HEK293 (cell line): ENCODE results near the gene ASGR2.

Experiments
- CTCF ChIA-PET: fragments of 350-600 bp; formaldehyde crosslinking; extraction: SDS; loops from one replicate; lab custom pipeline; 2021; ENCODE audit warnings: antibody characterized with exemption; lab: Yijun Ruan, JAX
- POLR2A ChIA-PET: fragments of 300-600 bp; formaldehyde crosslinking; extraction: SDS; loops from one replicate; lab custom pipeline; 2020; ENCODE audit warnings: antibody characterized with exemption, inconsistent platforms; lab: Yijun Ruan, JAX
- H3K27ac ChIP-seq: fragments of 200-500 bp; sonication (Bioruptor generic); 2 replicates; pipeline ENCODE4 v1.5.1; 2014; ENCODE audit warnings: low read depth, low read length, control low read depth, inconsistent platforms; ENCODE audit errors: extremely low read depth
- H3K36me3 ChIP-seq, 2 experiments: fragments of 200-500 bp in 1 of 2; sonication (Bioruptor generic) in 1 of 2; 1 replicate in 1 of 2; 2 replicates in 1 of 2; pipeline ENCODE4 v1.5.1; 2014 to 2017; ENCODE audit warnings: inconsistent platforms in 2 of 2, low read length in 2 of 2; ENCODE audit not compliant: control insufficient read depth in 2 of 2, insufficient read depth in 1 of 2
- H3K4me1 ChIP-seq: fragments of 200-500 bp; sonication (Bioruptor generic); 2 replicates; pipeline ENCODE4 v1.5.1; 2014; ENCODE audit warnings: mild to moderate bottlenecking, low read length, inconsistent platforms; ENCODE audit not compliant: control insufficient read depth, insufficient read depth
- H3K4me3 ChIP-seq: 2 replicates; pipeline ENCODE4 v1.5.1; 2011; ENCODE audit warnings: low read depth, mild to moderate bottlenecking, control low read depth, low read length, moderate library complexity
- H3K9me3 ChIP-seq: fragments of 200-500 bp; sonication (Bioruptor generic); 2 replicates; pipeline ENCODE4 v1.5.1; 2014; ENCODE audit warnings: low read depth, low read length, inconsistent platforms; ENCODE audit not compliant: control insufficient read depth, insufficient read depth
- GFI1B ChIP-seq: fragments of 450-650 bp; formaldehyde crosslinking; IDR thresholded peaks from 2 replicates; pipeline ENCODE4 v1.5.1; 2016; ENCODE audit warnings: missing biosample characterization, missing genetic modification characterization
- HIC1 ChIP-seq: fragments of 450-650 bp; formaldehyde crosslinking; IDR thresholded peaks from 2 replicates; pipeline ENCODE4 v1.5.1; 2016; ENCODE audit warnings: missing biosample characterization, missing genetic modification characterization
- MYNN ChIP-seq: fragments of 450-650 bp; formaldehyde crosslinking; IDR thresholded peaks from 2 replicates; pipeline ENCODE4 v1.5.1; 2016; ENCODE audit warnings: missing biosample characterization, missing genetic modification characterization, borderline replicate concordance
- YY1 ChIP-seq: fragments of 450-650 bp; formaldehyde crosslinking; IDR thresholded peaks from 2 replicates; pipeline ENCODE4 v1.5.1; 2018; ENCODE audit warnings: missing biosample characterization, missing genetic modification characterization
- ZFP69B ChIP-seq: fragments of 450-650 bp; formaldehyde crosslinking; IDR thresholded peaks from 2 replicates; pipeline ENCODE4 v1.5.1; 2016; ENCODE audit warnings: missing biosample characterization, missing genetic modification characterization
- ZIC2 ChIP-seq: fragments of 450-650 bp; formaldehyde crosslinking; IDR thresholded peaks from 2 replicates; pipeline ENCODE4 v1.5.1; 2016; ENCODE audit warnings: missing biosample characterization, missing genetic modification characterization
- ZNF112 ChIP-seq: fragments of 450-650 bp; formaldehyde crosslinking; IDR thresholded peaks from 2 replicates; pipeline ENCODE4 v1.5.0; 2017; ENCODE audit warnings: missing biosample characterization, missing genetic modification characterization
- ZNF138 ChIP-seq: fragments of 450-650 bp; formaldehyde crosslinking; IDR thresholded peaks from 2 replicates; pipeline ENCODE4 v1.5.1; 2016; ENCODE audit warnings: missing biosample characterization, missing genetic modification characterization, borderline replicate concordance
- ZNF155 ChIP-seq: fragments of 450-650 bp; formaldehyde crosslinking; IDR thresholded peaks from 2 replicates; pipeline ENCODE4 v1.5.1; 2016; ENCODE audit warnings: missing biosample characterization, missing genetic modification characterization
- ZNF211 ChIP-seq: fragments of 450-650 bp; formaldehyde crosslinking; IDR thresholded peaks from 2 replicates; pipeline ENCODE4 v1.5.1; 2016; ENCODE audit warnings: low read depth, missing biosample characterization, missing genetic modification characterization
- ZNF311 ChIP-seq: fragments of 450-650 bp; formaldehyde crosslinking; IDR thresholded peaks from 2 replicates; pipeline ENCODE4 v1.5.1; 2017; ENCODE audit warnings: missing biosample characterization, missing genetic modification characterization, borderline replicate concordance
- ZNF423 ChIP-seq: fragments of 450-650 bp; formaldehyde crosslinking; IDR thresholded peaks from 2 replicates; pipeline ENCODE4 v1.5.1; 2016; ENCODE audit warnings: missing biosample characterization, missing genetic modification characterization
- ZNF426 ChIP-seq: fragments of 450-650 bp; formaldehyde crosslinking; IDR thresholded peaks from 2 replicates; pipeline ENCODE4 v1.5.1; 2017; ENCODE audit warnings: missing biosample characterization, missing genetic modification characterization, mild to moderate bottlenecking, inconsistent platforms, moderate library complexity
- ZNF449 ChIP-seq: fragments of 450-650 bp; formaldehyde crosslinking; IDR thresholded peaks from 2 replicates; pipeline ENCODE4 v1.5.1; 2017; ENCODE audit warnings: missing biosample characterization, mild to moderate bottlenecking, missing genetic modification characterization, moderate library complexity
- ZNF518A ChIP-seq: fragments of 450-650 bp; formaldehyde crosslinking; conservative IDR thresholded peaks from 2 replicates; pipeline ENCODE4 v1.5.1; 2016; ENCODE audit warnings: low read depth, missing biosample characterization, missing genetic modification characterization
- ZNF791 ChIP-seq: fragments of 450-650 bp; formaldehyde crosslinking; IDR thresholded peaks from 2 replicates; pipeline ENCODE4 v1.5.1; 2016; ENCODE audit warnings: missing biosample characterization, missing genetic modification characterization
- ZNF830 ChIP-seq: fragments of 450-650 bp; IDR thresholded peaks from 2 replicates; pipeline ENCODE4 v1.5.0; 2018; ENCODE audit warnings: missing biosample characterization, missing genetic modification characterization, low read depth, mild to moderate bottlenecking, moderate library complexity
- ZSCAN30 ChIP-seq: fragments of 450-650 bp; IDR thresholded peaks from 2 replicates; pipeline ENCODE4 v1.5.1; 2018; ENCODE audit warnings: missing biosample characterization, mild to moderate bottlenecking, missing genetic modification characterization, moderate library complexity
- TF ChIP-seq, protein P1 (sequence below): IDR thresholded peaks from 2 replicates; pipeline ENCODE4 v1.6.1; 2011; ENCODE audit warnings: mild to moderate bottlenecking, low read depth, low read length, borderline replicate concordance
- TF ChIP-seq, protein P2 (sequence below): fragments of 450-650 bp; formaldehyde crosslinking; IDR thresholded peaks from 2 replicates; pipeline ENCODE4 v1.5.1; 2016; ENCODE audit warnings: missing biosample characterization, missing genetic modification characterization
- TF ChIP-seq, protein P3 (sequence below): fragments of 450-650 bp; formaldehyde crosslinking; IDR thresholded peaks from 2 replicates; pipeline ENCODE4 v1.5.1; 2016; ENCODE audit warnings: missing biosample characterization, missing genetic modification characterization

The ASGR2 gene

GRCh38 chr17:7074931-7075330, 39.7 kb downstream of the ASGR2 start:
- Histone ChIP-seq H3K4me3 (no peak overlapping the region), H3K27ac (no peak overlapping the region), H3K4me1 (no peaks in the 10 kb centered on the region), H3K9me3 (no peaks in the 10 kb centered on the region), H3K36me3 (no peaks in the 10 kb centered on the region)
- TF ChIP-seq ZNF311 (tag by site-specific recombination) = no peak
- TF ChIP-seq ZNF155 (tag by site-specific recombination) = no peak
- TF ChIP-seq HIC1 (tag by site-specific recombination) = no peak
- no peak for TF ChIP-seq GFI1B
- TF ChIP-seq, protein P1, sequence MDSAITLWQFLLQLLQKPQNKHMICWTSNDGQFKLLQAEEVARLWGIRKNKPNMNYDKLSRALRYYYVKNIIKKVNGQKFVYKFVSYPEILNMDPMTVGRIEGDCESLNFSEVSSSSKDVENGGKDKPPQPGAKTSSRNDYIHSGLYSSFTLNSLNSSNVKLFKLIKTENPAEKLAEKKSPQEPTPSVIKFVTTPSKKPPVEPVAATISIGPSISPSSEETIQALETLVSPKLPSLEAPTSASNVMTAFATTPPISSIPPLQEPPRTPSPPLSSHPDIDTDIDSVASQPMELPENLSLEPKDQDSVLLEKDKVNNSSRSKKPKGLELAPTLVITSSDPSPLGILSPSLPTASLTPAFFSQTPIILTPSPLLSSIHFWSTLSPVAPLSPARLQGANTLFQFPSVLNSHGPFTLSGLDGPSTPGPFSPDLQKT = no peak
- TF ChIP-seq ZNF791 = no peak
- no peak for TF ChIP-seq ZIC2 (tag by site-specific recombination)
- TF ChIP-seq MYNN (tag by site-specific recombination) = no peak
- no peak for TF ChIP-seq YY1 (tag by site-specific recombination)
- TF ChIP-seq, protein P2, sequence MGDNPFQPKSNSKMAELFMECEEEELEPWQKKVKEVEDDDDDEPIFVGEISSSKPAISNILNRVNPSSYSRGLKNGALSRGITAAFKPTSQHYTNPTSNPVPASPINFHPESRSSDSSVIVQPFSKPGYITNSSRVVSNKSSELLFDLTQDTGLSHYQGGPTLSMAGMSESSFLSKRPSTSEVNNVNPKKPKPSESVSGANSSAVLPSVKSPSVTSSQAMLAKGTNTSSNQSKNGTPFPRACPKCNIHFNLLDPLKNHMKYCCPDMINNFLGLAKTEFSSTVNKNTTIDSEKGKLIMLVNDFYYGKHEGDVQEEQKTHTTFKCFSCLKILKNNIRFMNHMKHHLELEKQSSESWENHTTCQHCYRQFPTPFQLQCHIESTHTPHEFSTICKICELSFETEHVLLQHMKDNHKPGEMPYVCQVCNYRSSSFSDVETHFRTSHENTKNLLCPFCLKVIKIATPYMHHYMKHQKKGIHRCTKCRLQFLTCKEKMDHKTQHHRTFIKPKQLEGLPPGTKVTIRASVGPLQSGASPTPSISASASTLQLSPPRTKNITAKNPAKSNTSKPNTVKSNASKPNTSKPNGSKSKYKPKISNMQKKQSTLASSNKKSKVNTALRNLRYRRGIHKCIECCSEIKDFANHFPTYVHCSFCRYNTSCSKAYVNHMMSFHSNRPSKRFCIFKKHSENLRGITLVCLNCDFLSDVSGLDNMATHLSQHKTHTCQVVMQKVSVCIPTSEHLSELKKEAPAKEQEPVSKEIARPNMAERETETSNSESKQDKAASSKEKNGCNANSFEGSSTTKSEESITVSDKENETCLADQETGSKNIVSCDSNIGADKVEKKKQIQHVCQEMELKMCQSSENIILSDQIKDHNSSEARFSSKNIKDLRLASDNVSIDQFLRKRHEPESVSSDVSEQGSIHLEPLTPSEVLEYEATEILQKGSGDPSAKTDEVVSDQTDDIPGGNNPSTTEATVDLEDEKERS (tag by site-specific recombination) = no peak
- no peak for TF ChIP-seq ZNF423 (tag by site-specific recombination)
- no peak for TF ChIP-seq ZSCAN30 (tag by site-specific recombination)
- TF ChIP-seq ZNF112 = no peak
- TF ChIP-seq ZNF138 (tag by site-specific recombination) = no peak
- TF ChIP-seq ZNF449 (tag by site-specific recombination) = no peak
- no peak for TF ChIP-seq ZNF211 (tag by site-specific recombination)
- CTCF ChIA-PET = interaction anchor here (1.1 to 1.6 kb wide), 2 partner anchors 23 to 29 kb away, joined by 4 to 6 read pairs; no protein-coding TSS in a partner anchor
- POLR2A ChIA-PET = no interaction called here

DNA sequence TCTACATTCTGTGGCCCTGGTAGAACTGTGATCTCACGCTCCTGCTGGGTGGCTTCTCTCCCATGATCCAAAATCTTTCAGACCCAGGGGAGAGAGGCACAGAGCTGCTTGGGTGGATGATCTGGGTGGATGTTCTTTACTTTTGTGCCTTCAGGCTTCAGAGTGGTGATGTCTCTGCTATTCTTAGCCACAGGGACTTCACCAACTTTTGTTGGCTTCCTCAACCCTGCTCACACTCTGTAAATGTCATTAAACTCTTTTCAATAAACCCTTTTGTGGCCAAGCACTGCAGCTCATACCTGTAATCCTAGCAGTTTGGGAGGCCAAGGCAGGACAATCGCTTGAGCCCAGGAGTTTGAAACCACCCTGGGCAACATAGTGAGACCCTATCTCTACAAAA, 42.2 kb downstream of the ASGR2 start:
- CTCF ChIA-PET = interaction anchor here (0.6 to 1.2 kb wide), 2 partner anchors 27 to 63 kb away, joined by 3 to 5 read pairs; no protein-coding TSS in a partner anchor
- Histone ChIP-seq H3K4me3 (no peak overlapping the region), H3K9me3 (no peaks in the 10 kb centered on the region), H3K27ac (no peak overlapping the region), H3K4me1 (no peaks in the 10 kb centered on the region), H3K36me3 (no peaks in the 10 kb centered on the region)
- POLR2A ChIA-PET = interaction anchor here (0.6 kb wide), 1 partner anchor 900 kb away, joined by 3 read pairs; no protein-coding TSS in a partner anchor
- no peak for TF ChIP-seq ZNF311 (tag by site-specific recombination)
- no peak for TF ChIP-seq ZFP69B (tag by site-specific recombination)
- TF ChIP-seq ZNF518A (tag by site-specific recombination) = no peak
- TF ChIP-seq ZNF423 (tag by site-specific recombination) = no peak
- TF ChIP-seq, protein P3, sequence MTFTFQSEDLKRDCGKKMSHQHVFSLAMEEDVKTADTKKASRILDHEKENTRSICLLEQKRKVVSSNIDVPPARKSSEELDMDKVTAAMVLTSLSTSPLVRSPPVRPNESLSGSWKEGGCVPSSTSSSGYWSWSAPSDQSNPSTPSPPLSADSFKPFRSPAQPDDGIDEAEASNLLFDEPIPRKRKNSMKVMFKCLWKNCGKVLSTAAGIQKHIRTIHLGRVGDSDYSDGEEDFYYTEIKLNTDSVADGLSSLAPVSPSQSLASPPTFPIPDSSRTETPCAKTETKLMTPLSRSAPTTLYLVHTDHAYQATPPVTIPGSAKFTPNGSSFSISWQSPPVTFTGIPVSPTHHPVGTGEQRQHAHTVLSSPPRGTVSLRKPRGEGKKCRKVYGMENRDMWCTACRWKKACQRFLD = no peak
- no peak for TF ChIP-seq ZNF426
- TF ChIP-seq ZNF830 (tag by site-specific recombination) = no peak
